HepG2 (cell line): Measurements from ENCODE around the gene SEMA3G. TPM values are rescaled to one million over a fixed set of nuclear protein-coding genes. Genes with fewer than 3 reads are reported as not detected.

ENCODE experiments used
- ATAC-seq: fragments of 200-7000 bp; cut with Tn5 transposase; 3 replicates; pipeline ENCODE4 v1.9.1; 2020; ENCODE audit warnings: mild to moderate bottlenecking, moderate library complexity
- BruUV-seq: library from RNA; stranded (reverse); fragments of 400-500 nt; replicated peaks from 2 replicates; lab custom pipeline; 2021; lab: Mats Ljungman, UMichigan
- CTCF ChIA-PET: fragments of 300-600 bp; formaldehyde crosslinking; extraction: SDS; loops from one replicate; lab custom pipeline; 2021; ENCODE audit warnings: low total read pairs, inconsistent platforms, low intra/inter-chr PET ratio; lab: Yijun Ruan, JAX
- POLR2A ChIA-PET: fragments of 350-600 bp; sonication (Branson Sonifier 250); formaldehyde crosslinking; loops from one replicate; lab custom pipeline; 2020; ENCODE audit warnings: antibody characterized with exemption, inconsistent platforms; lab: Yijun Ruan, JAX
- DNase-seq: peaks from one replicate; pipeline ENCODE4 v3.0.0-alpha.2; 2015; ENCODE audit warnings: low spot score
- FAIRE-seq: peaks from 3 replicates; lab custom pipeline; 2011; peaks lifted over from hg19 to GRCh38; lab: Jason Lieb, UNC
- H2AFZ ChIP-seq: one replicate; pipeline ENCODE4 v1.6.1; 2011; ENCODE audit warnings: low read length, inconsistent platforms
- H3K27ac ChIP-seq: fragments of 300-600 bp; 3 replicates; pipeline ENCODE4 v1.8.0; 2011; ENCODE audit warnings: mixed run types, mild to moderate bottlenecking, mixed read lengths, low read length, inconsistent platforms; ENCODE audit not compliant: insufficient read depth; ENCODE audit errors: extremely low read length
- H3K27me3 ChIP-seq, 2 experiments: fragments of 200-600 bp in 1 of 2; 2 replicates in 1 of 2; 3 replicates in 1 of 2; pipeline versions ENCODE4 v1.6.0 to v1.8.0; 2011; ENCODE audit warnings: low read length in 2 of 2, mild to moderate bottlenecking in 2 of 2, moderate library complexity in 2 of 2, inconsistent platforms in 1 of 2; ENCODE audit not compliant: insufficient read depth in 2 of 2, control insufficient read depth in 1 of 2
- H3K36me3 ChIP-seq, 2 experiments: fragments of 200-600 bp in 1 of 2; replicated peaks in 1 of 2; 2 replicates in 1 of 2; 3 replicates in 1 of 2; pipeline versions ENCODE4 v1.5.1 to v1.8.0; 2011; ENCODE audit warnings: low read length in 2 of 2, inconsistent platforms in 1 of 2; ENCODE audit not compliant: insufficient read depth in 2 of 2, control insufficient read depth in 1 of 2
- H3K4me1 ChIP-seq: 2 replicates; pipeline ENCODE4 v1.5.1; 2012; ENCODE audit warnings: low read length, inconsistent platforms; ENCODE audit not compliant: insufficient read depth
- H3K4me2 ChIP-seq: 2 replicates; pipeline ENCODE4 v1.6.0; 2011; ENCODE audit warnings: low read depth, low read length, inconsistent platforms
- H3K4me3 ChIP-seq, 3 experiments: fragments of 200-600 bp in 1 of 3; sonication (generic), shearing (Covaris generic) in 1 of 3; replicated peaks in 1 of 3; 2 replicates each; pipeline ENCODE4 v1.5.1; 2011 to 2016; ENCODE audit warnings: low read length in 3 of 3, inconsistent platforms in 2 of 3, low read depth in 2 of 3, mild to moderate bottlenecking in 2 of 3, control low read depth in 1 of 3, mixed read lengths in 1 of 3; ENCODE audit not compliant: insufficient read depth in 1 of 3
- H3K79me2 ChIP-seq: one replicate; pipeline ENCODE4 v1.6.1; 2011; ENCODE audit warnings: low read length, inconsistent platforms; ENCODE audit not compliant: insufficient read depth
- H3K9ac ChIP-seq: 2 replicates; pipeline ENCODE4 v1.6.0; 2011; ENCODE audit warnings: mild to moderate bottlenecking, low read depth, low read length, inconsistent platforms; ENCODE audit not compliant: insufficient read depth
- H3K9me3 ChIP-seq: 2 replicates; pipeline ENCODE4 v1.5.1; 2012; ENCODE audit warnings: mild to moderate bottlenecking, low read length
- H4K20me1 ChIP-seq: 2 replicates; pipeline ENCODE4 v1.6.0; 2011; ENCODE audit warnings: inconsistent platforms, mild to moderate bottlenecking, low read length, moderate library complexity; ENCODE audit not compliant: insufficient read depth
- DNMT1 ChIP-seq: sonication (generic); formaldehyde crosslinking; IDR thresholded peaks from 2 replicates; pipeline ENCODE4 v1.5.1; 2020; ENCODE audit warnings: mild to moderate bottlenecking, missing genetic modification reagents
- FOXP1 ChIP-seq, 2 experiments: fragments of 450-650 bp in 1 of 2; IDR thresholded peaks; 2 replicates each; pipeline ENCODE4 v1.6.1; 2017 to 2018; ENCODE audit warnings: antibody characterized with exemption in 1 of 2
- FOXP4 ChIP-seq: sonication (generic); formaldehyde crosslinking; IDR thresholded peaks from 2 replicates; pipeline ENCODE4 v1.4.0; 2020; ENCODE audit warnings: missing genetic modification reagents
- KDM5A ChIP-seq: fragments of 200-600 bp; sonication (generic); IDR thresholded peaks from 2 replicates; pipeline ENCODE4 v1.7.0; 2018; ENCODE audit warnings: antibody characterized with exemption, mild to moderate bottlenecking, low read length, borderline replicate concordance
- NAIF1 ChIP-seq: sonication (generic); formaldehyde crosslinking; IDR thresholded peaks from 2 replicates; pipeline ENCODE4 v1.5.0; 2020; ENCODE audit warnings: mild to moderate bottlenecking, missing genetic modification reagents, borderline replicate concordance
- SNAPC5 ChIP-seq: sonication (generic); formaldehyde crosslinking; IDR thresholded peaks from 2 replicates; pipeline ENCODE4 v1.8.1; 2023; ENCODE audit warnings: mild to moderate bottlenecking, missing genetic modification reagents, borderline replicate concordance
- WGBS: methylation state at CpG from one replicate; pipeline ENCODE4 v1.1.6; 2017; ENCODE audit warnings: low lambda C conversion rate; 5-methylcytosine and 5-hydroxymethylcytosine counted together
- in situ Hi-C: cut with HindIII; loops from 2 replicates; pipeline ENCODE4 v1.10.0; 2017; ENCODE audit warnings: low pct_unique_long_range_greater_than_20kb; ENCODE audit not compliant: extremely low pct_ligation_motif_present
- intact Hi-C: fragments of 100-400 bp; cut with micrococcal nuclease; formaldehyde crosslinking; loops from one replicate; pipeline ENCODE4 v1.10.0; 2022; ENCODE audit not compliant: unreplicated experiment
- polyA plus RNA-seq, 8 experiments: library from polyadenylated mRNA; depleted of rRNA in 3 of 8; stranded (reverse) in 7 of 8; unstranded in 1 of 8; fragments of >200 nt; fragmentation: Illumina TruSeq in 4 of 8; extraction: Trizol in 4 of 8; gene quantifications; 2 replicates each; pipeline versions ENCODE4 v1.2.1 to v1.2.3, GENCODE V29; 2011 to 2016; ENCODE audit warnings: low read depth in 4 of 8, missing spikeins in 1 of 8, mixed read lengths in 1 of 8; ENCODE audit not compliant: insufficient read depth in 1 of 8
- total RNA-seq, 5 experiments: library from RNA; depleted of rRNA; stranded (reverse); fragments of >200 nt; fragmentation: Illumina TruSeq; extraction: Trizol; gene quantifications; 2 replicates each; pipeline ENCODE4 v1.2.3, GENCODE V29; 2016; ENCODE audit warnings: low read depth in 1 of 5

The SEMA3G gene
- total and polyA plus RNA-seq, 2 of the 13 experiments (the other 11 are each of a cell fraction or from before 2014, with no cell fraction given): 6.1 to 8.3 TPM

DNA sequence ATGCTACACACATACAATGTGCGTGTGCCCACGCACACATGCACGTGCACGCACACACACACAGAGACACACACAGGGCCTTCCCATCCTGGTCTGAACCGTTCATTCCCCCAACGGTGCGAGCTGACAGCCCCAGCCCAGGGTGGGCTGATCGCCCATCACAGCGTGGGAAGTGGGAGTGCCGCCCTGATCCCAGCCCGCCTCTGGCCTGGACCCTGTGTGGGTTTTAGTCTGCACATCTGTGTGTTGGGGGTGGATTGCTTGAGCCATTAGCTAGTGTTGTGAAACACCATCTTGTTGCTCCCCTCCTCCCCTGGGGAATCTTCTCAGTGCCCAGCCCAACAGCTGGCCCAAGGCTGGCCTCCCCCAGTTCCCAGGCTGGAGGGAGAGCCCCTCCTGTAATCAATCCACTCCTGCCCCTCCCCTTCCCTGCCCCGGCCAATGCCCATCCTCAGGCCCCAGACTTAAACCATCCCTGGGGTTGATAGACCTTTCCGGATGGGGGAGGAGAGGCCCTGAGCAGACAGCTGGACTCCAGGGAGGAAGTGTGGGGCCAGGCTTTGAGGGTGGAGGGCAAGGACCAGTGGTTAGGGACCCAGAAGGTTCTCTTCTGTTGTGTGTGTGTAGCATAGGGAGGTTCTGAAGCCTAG is 8.3 kb downstream of the SEMA3G start:
- WGBS: 97% methylated on average over 9 of the region's 13 CpGs
- ChIA-PET POLR2A (interaction anchor here (2.8 kb wide), 1 partner anchor 9 kb away, joined by 11 read pairs; the partner anchor contains the start of gene SEMA3G), CTCF (no interaction called here)

More for the DNA sequence above, 8.3 kb downstream of the SEMA3G start:
- peaks cover 24% of the 10 kb centered on the region for H3K4me1 ChIP-seq
- H3K9ac ChIP-seq: no peak overlapping the region
- H3K27ac ChIP-seq: no peak overlapping the region
- H3K79me2 ChIP-seq: no peaks in the 10 kb centered on the region
- H3K27me3 ChIP-seq: no peaks in the 10 kb centered on the region
- H3K36me3 ChIP-seq: peaks cover 3 to 7% of the 10 kb centered on the region in 2 experiments; a peak in 2 of 5 replicates
- no peak overlapping the region for H3K4me2 ChIP-seq
- FAIRE-seq: no peak
- H4K20me1 ChIP-seq: no peaks in the 10 kb centered on the region
- intact Hi-C loops: no loop called here
- no TSS peak for BruUV-seq
- TF ChIP-seq SNAPC5 (no peak), FOXP1 (IDR thresholded peaks at IDR 0.05) (no peak), FOXP1 (CRISPR knock-in tag; IDR thresholded peaks at IDR 0.05) (no peak), FOXP4 (CRISPR knock-in tag) (no peak), NAIF1 (CRISPR knock-in tag) (no peak), KDM5A (no peak), DNMT1 (CRISPR knock-in tag) (no peak)
- TF ChIP-seq, all 625 proteins: peak for 0
- in situ Hi-C loops: no loop called here
- DNase-seq (no peak), ATAC-seq (no peak)
- no peaks in the 10 kb centered on the region for H3K9me3 ChIP-seq
- H3K4me3 ChIP-seq: no peak overlapping the region
- H2AFZ ChIP-seq: no peak overlapping the region
